ENCODE results near the gene RPS21.

- TF ChIP-seq POLR2A (IDR thresholded peaks at IDR 0.05): no peak
- TF ChIP-seq CTCF (IDR thresholded peaks at IDR 0.05): no peak
These were observed 33.4 kb upstream of the RPS21 start for GRCh38 chr20:62353289-62354030.
